ENCODE data around the gene KCTD3. TPM values are rescaled to one million over a fixed set of nuclear protein-coding genes. Genes with fewer than 3 reads are reported as not detected.

KCTD3 gene
- total RNA-seq, 1 experiment from 2014 or later, result 39.3 TPM

DNA sequence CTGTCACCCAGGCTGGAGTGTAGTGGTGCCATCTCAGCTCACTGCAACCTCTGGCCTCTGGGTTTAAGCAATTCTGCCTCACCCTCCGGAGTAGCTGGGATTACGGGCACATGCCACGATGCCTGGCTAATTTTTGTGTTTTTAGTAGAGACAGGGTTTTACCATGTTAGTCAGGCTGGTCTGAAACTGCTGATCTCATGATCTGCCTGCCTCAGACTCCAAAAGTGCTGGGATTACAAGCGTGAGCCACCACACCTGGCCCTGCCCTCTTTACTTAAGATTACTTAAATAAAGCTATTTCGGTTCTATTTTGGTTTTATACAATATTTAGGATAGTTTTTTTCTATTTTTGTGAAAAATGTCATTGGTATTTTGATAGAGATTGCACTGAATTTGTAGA lies 15.3 kb upstream of the KCTD3 start:
- no CpG with 5 or more reads among the region's 5 CpGs for WGBS (ENCODE audit: extremely low coverage, insufficient read length, low lambda C conversion rate)
- H2BK20ac ChIP-seq (ENCODE audit: low read depth, low read length, poor library complexity, severe bottlenecking), result no peak overlapping the region

More for the DNA sequence above, 15.3 kb upstream of the KCTD3 start:
- Histone ChIP-seq H3K18ac (ENCODE audit: insufficient read length, low read depth, low read length) (no peak overlapping the region), H3K27me3 (ENCODE audit: insufficient read depth, low read length) (no peaks in the 10 kb centered on the region), H3K4ac (ENCODE audit: low read depth, low read length) (no peak overlapping the region), H3T11ph (ENCODE audit: low read length) (no peak overlapping the region), H3K4me1 (ENCODE audit: insufficient read depth, low read length) (no peaks in the 10 kb centered on the region), H2BK12ac (ENCODE audit: insufficient read length, low read depth, low read length) (no peak overlapping the region), H2AK5ac (ENCODE audit: insufficient read length, low read length) (no peak overlapping the region), H3K23me2 (ENCODE audit: insufficient read length, low read depth, low read length, poor library complexity, severe bottlenecking) (no peaks in the 10 kb centered on the region), H2BK5ac (ENCODE audit: insufficient read length, low read length) (no peak overlapping the region), H4K91ac (ENCODE audit: insufficient read length, low read depth, low read length) (no peak overlapping the region), H2AFZ (ENCODE audit: low read length) (no peak overlapping the region), H4K5ac (ENCODE audit: insufficient read length, low read depth, low read length) (no peak overlapping the region), H3K56ac (ENCODE audit: insufficient read length, low read depth, low read length) (no peak overlapping the region), H3K79me2 (ENCODE audit: insufficient read depth, low read length) (no peaks in the 10 kb centered on the region), H3K14ac (ENCODE audit: insufficient read depth, low read length) (no peak overlapping the region), H2BK15ac (ENCODE audit: low read depth, low read length) (no peak overlapping the region), H3K9me3 (ENCODE audit: control insufficient read depth, low read depth, low read length) (no peaks in the 10 kb centered on the region), H3K9ac (ENCODE audit: extremely low read depth, insufficient read length, low read length) (no peak overlapping the region), H3K27ac (ENCODE audit: insufficient read length, low read depth, low read length) (no peak overlapping the region), H2BK120ac (ENCODE audit: low read depth, low read length, poor library complexity, severe bottlenecking) (no peak overlapping the region), H3K4me2 (ENCODE audit: insufficient read depth, insufficient read length, low read length) (no peak overlapping the region), H3K79me1 (ENCODE audit: insufficient read depth, low read depth, low read length, poor library complexity, severe bottlenecking) (no peaks in the 10 kb centered on the region), H4K20me1 (ENCODE audit: control insufficient read depth, insufficient read depth, insufficient read length) (no peaks in the 10 kb centered on the region), H3K23ac (ENCODE audit: insufficient read length, low read depth, low read length) (no peak overlapping the region), H4K8ac (replicated peaks; ENCODE audit: insufficient read length, low read depth, low read length) (no peak overlapping the region)
- Mint-ChIP-seq H3K36me3 (ENCODE audit: insufficient read depth in 1 of 3, low read depth in 3 of 3) (no peaks in the 10 kb centered on the region), H3K27ac (no peak overlapping the region), H3K4me1 (no peaks in the 10 kb centered on the region), H3K4me3 (no peak overlapping the region), H3K27me3 (ENCODE audit: low read depth) (no peaks in the 10 kb centered on the region), H3K9me3 (peaks cover 0 to 2% of the 10 kb centered on the region in 2 experiments; a peak in 1 of 5 replicates)
- no peak for DNase-seq
- TF ChIP-seq, protein P1, sequence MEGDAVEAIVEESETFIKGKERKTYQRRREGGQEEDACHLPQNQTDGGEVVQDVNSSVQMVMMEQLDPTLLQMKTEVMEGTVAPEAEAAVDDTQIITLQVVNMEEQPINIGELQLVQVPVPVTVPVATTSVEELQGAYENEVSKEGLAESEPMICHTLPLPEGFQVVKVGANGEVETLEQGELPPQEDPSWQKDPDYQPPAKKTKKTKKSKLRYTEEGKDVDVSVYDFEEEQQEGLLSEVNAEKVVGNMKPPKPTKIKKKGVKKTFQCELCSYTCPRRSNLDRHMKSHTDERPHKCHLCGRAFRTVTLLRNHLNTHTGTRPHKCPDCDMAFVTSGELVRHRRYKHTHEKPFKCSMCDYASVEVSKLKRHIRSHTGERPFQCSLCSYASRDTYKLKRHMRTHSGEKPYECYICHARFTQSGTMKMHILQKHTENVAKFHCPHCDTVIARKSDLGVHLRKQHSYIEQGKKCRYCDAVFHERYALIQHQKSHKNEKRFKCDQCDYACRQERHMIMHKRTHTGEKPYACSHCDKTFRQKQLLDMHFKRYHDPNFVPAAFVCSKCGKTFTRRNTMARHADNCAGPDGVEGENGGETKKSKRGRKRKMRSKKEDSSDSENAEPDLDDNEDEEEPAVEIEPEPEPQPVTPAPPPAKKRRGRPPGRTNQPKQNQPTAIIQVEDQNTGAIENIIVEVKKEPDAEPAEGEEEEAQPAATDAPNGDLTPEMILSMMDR (conservative IDR thresholded peaks at IDR 0.05), result no peak

Measured in H9 (cell line).